Transverse colon (tissue), 4 donors: Measurements from ENCODE around the gene PPP1R1B. TPM values are rescaled to one million over a fixed set of nuclear protein-coding genes. Genes with fewer than 3 reads are reported as not detected.

ENCODE experiments used
- DNase-seq: peaks from one replicate; pipeline ENCODE4 v3.0.0-alpha.2; 2019
- H3K27ac ChIP-seq, 4 donors: fragments of 200-600 bp; sonication (generic); 2 replicates each; pipeline ENCODE4 v1.5.1; 2016 to 2018; ENCODE audit warnings: inconsistent platforms in 4 of 4
- H3K27me3 ChIP-seq: fragments of 200-600 bp; sonication (generic); 2 replicates; pipeline ENCODE4 v1.5.1; 2017; ENCODE audit warnings: inconsistent platforms
- H3K36me3 ChIP-seq, 4 donors: fragments of 200-600 bp; sonication (generic); 2 replicates each; pipeline ENCODE4 v1.5.1; 2017 to 2019; ENCODE audit warnings: inconsistent platforms in 4 of 4
- H3K4me1 ChIP-seq, 4 donors: fragments of 200-600 bp; sonication (generic); 2 replicates each; pipeline ENCODE4 v1.5.1; 2017 to 2020; ENCODE audit warnings: inconsistent platforms in 4 of 4
- H3K4me3 ChIP-seq, 4 donors: fragments of 200-600 bp; sonication (generic); 1 replicate in 1 of 4; 2 replicates in 3 of 4; pipeline versions ENCODE4 v1.5.1 to v1.6.1; 2017 to 2019; ENCODE audit warnings: inconsistent platforms in 4 of 4
- H3K9me3 ChIP-seq, 2 donors: fragments of 200-600 bp; sonication (generic); 2 replicates each; pipeline ENCODE4 v1.5.1; 2017 to 2019; ENCODE audit warnings: inconsistent platforms in 2 of 2
- CTCF ChIP-seq, 5 experiments: fragments of 200-600 bp in 3 of 5; fragments of 450-650 bp in 2 of 5; sonication (generic) in 3 of 5; IDR thresholded peaks; 1 replicate in 2 of 5; 2 replicates in 3 of 5; pipeline ENCODE4 v1.5.1; 2016 to 2017; ENCODE audit warnings: antibody characterized with exemption in 5 of 5, inconsistent platforms in 3 of 5, mild to moderate bottlenecking in 2 of 5, moderate library complexity in 1 of 5
- EP300 ChIP-seq: sonication (generic); formaldehyde crosslinking; IDR thresholded peaks from one replicate; pipeline ENCODE4 v1.6.1; 2017; ENCODE audit warnings: antibody characterized with exemption, low read depth
- POLR2A ChIP-seq: fragments of 450-650 bp; IDR thresholded peaks from one replicate; pipeline ENCODE4 v1.6.1; 2016; ENCODE audit warnings: antibody characterized with exemption, mild to moderate bottlenecking, moderate library complexity
- POLR2AphosphoS5 ChIP-seq, 3 donors: sonication (generic); formaldehyde crosslinking; IDR thresholded peaks; one replicate each; pipeline ENCODE4 v1.6.1; 2016; ENCODE audit warnings: antibody characterized with exemption in 3 of 3
- whole genome bisulfite sequencing, 2 donors: methylation state at CpG; one replicate each; pipeline ENCODE4 v1.1.5; 2018; ENCODE audit warnings: low coverage in 1 of 2; 5-methylcytosine and 5-hydroxymethylcytosine counted together
- in situ Hi-C, 4 donors: fragments of 200-750 bp; cut with MboI; loops; one replicate each; pipeline versions ENCODE4 v1.15.0 to v1.15.1; 2017; ENCODE audit warnings: low sequenced_read_pairs in 3 of 4, low pct_ligation_motif_present in 1 of 4, low pct_unique_long_range_greater_than_20kb in 1 of 4
- intact Hi-C: fragments of 100-400 bp; cut with DNase I; formaldehyde crosslinking; loops from one replicate; pipeline ENCODE4 v1.15.1; 2023; ENCODE audit warnings: low total_unique reads
- total RNA-seq, 4 donors: library from RNA; depleted of rRNA; stranded (reverse); fragments of >200 nt; gene quantifications; one replicate each; pipeline ENCODE4 v1.1.0, GENCODE V29; 2016

PPP1R1B gene
- total RNA-seq, 4 donors from 2014 or later: 125 to 509 (median 223) TPM

GRCh38 chr17:39659279-39660010 lies 32.7 kb downstream of the PPP1R1B start:
- DNase-seq: no peak
- H3K4me1 ChIP-seq: peaks cover 21 to 34% (median 27%) of the 10 kb centered on the region in 4 donors
- intact Hi-C loops (loop anchor here (10.0 kb wide), 1 partner anchor 75 kb away; no protein-coding TSS in a partner anchor), in situ Hi-C loops (no loop called here)
- H3K36me3 ChIP-seq: peaks cover 0 to 18% (median 8%) of the 10 kb centered on the region in 4 donors
- TF ChIP-seq CTCF (IDR thresholded peaks at IDR 0.05) (no peak), EP300 (no peak), POLR2AphosphoS5 (IDR thresholded peaks at IDR 0.05) (no peak), POLR2A (no peak)
- 58 to 60% methylated on average over 4 to 13 of the region's 15 CpGs for WGBS, 2 donors
- H3K27ac ChIP-seq: peak overlapping the region; percentile 15 to 60 (median 37)
- H3K9me3 ChIP-seq: no peaks in the 10 kb centered on the region
- H3K4me3 ChIP-seq: no peak overlapping the region
- H3K27me3 ChIP-seq: no peaks in the 10 kb centered on the region

- in situ Hi-C loops: no loop called here
- H3K27ac ChIP-seq: peak overlapping the region; percentile 15 to 60 (median 37)
- no peak overlapping the region for H3K4me3 ChIP-seq
- TF ChIP-seq CTCF (IDR thresholded peaks at IDR 0.05) (no peak), EP300 (no peak), POLR2AphosphoS5 (IDR thresholded peaks at IDR 0.05) (no peak), POLR2A (no peak)
- H3K27me3 ChIP-seq: no peaks in the 10 kb centered on the region
- DNase-seq: no peak
- 100% methylated on average over 2 of the region's 5 CpGs; no CpG with 5 or more reads in 1 of the 2 donors for WGBS, 2 donors
- H3K9me3 ChIP-seq: no peaks in the 10 kb centered on the region
- intact Hi-C loops: no loop called here
- peaks cover 0 to 18% (median 7%) of the 10 kb centered on the region in 4 donors for H3K36me3 ChIP-seq
- H3K4me1 ChIP-seq: peaks cover 22 to 39% (median 28%) of the 10 kb centered on the region in 4 donors
Observed at GRCh38 chr17:39660011-39660360, 33.2 kb downstream of the PPP1R1B start.

- no peak for DNase-seq
- Histone ChIP-seq H3K4me3 (no peak overlapping the region), H3K36me3 (peaks cover 0 to 18% (median 7%) of the 10 kb centered on the region in 4 donors), H3K4me1 (peaks cover 22 to 39% (median 28%) of the 10 kb centered on the region in 4 donors), H3K27ac (peak overlapping the region; percentile 15 to 82 (median 54)), H3K9me3 (no peaks in the 10 kb centered on the region), H3K27me3 (peaks cover 1% of the 10 kb centered on the region)
- intact Hi-C loops: no loop called here
- in situ Hi-C loops: no loop called here
- TF ChIP-seq POLR2A (no peak), EP300 (no peak), POLR2AphosphoS5 (IDR thresholded peaks at IDR 0.05) (no peak), CTCF (IDR thresholded peaks at IDR 0.05) (no peak)
- 91% methylated on average over 35 of the region's 35 CpGs; no CpG with 5 or more reads in 1 of the 2 donors for WGBS, 2 donors
Observed at GRCh38 chr17:39660397-39661385, 33.9 kb downstream of the PPP1R1B start.
